ENCODE data around the gene MYO3A.

The MYO3A gene

GRCh38 chr10:26217396-26218086 lies 283.5 kb downstream of the MYO3A start:
- Mint-ChIP-seq H3K9me3 (no peaks in the 10 kb centered on the region), H3K4me3 (no peak overlapping the region), H3K36me3 (ENCODE audit: low read depth) (no peaks in the 10 kb centered on the region), H3K4me1 (ENCODE audit: low read depth) (peaks cover 23% of the 10 kb centered on the region), H3K27me3 (peaks cover 96% of the 10 kb centered on the region), H3K27ac (no peak overlapping the region)
- intact Hi-C loops (cut with micrococcal nuclease) = no loop called here

- H3K9me3 Mint-ChIP-seq = no peaks in the 10 kb centered on the region
- peaks cover 23% of the 10 kb centered on the region for H3K4me1 Mint-ChIP-seq (ENCODE audit: low read depth)
- no peaks in the 10 kb centered on the region for H3K36me3 Mint-ChIP-seq (ENCODE audit: low read depth)
- intact Hi-C loops (cut with micrococcal nuclease) = no loop called here
- H3K4me3 Mint-ChIP-seq = no peak overlapping the region
- H3K27me3 Mint-ChIP-seq = peaks cover 88% of the 10 kb centered on the region
- H3K27ac Mint-ChIP-seq = no peak overlapping the region
These were observed 285.6 kb downstream of the MYO3A start for GRCh38 chr10:26219676-26220075.

GRCh38 chr10:26220901-26221300 lies 286.9 kb downstream of the MYO3A start:
- Mint-ChIP-seq H3K36me3 (ENCODE audit: low read depth) (no peaks in the 10 kb centered on the region), H3K9me3 (no peaks in the 10 kb centered on the region), H3K4me3 (no peak overlapping the region), H3K27me3 (peaks cover 79% of the 10 kb centered on the region), H3K4me1 (ENCODE audit: low read depth) (peaks cover 18% of the 10 kb centered on the region), H3K27ac (no peak overlapping the region)
- intact Hi-C loops (cut with micrococcal nuclease) = no loop called here

- intact Hi-C loops (cut with micrococcal nuclease) = no loop called here
- no peak overlapping the region for H3K4me3 Mint-ChIP-seq
These were observed 287.5 kb downstream of the MYO3A start for GRCh38 chr10:26221541-26221940.

GRCh38 chr10:26222563-26222962 lies 288.5 kb downstream of the MYO3A start:
- Mint-ChIP-seq H3K4me3 (no peak overlapping the region), H3K9me3 (no peaks in the 10 kb centered on the region), H3K27me3 (peaks cover 67% of the 10 kb centered on the region), H3K27ac (no peak overlapping the region), H3K36me3 (ENCODE audit: low read depth) (no peaks in the 10 kb centered on the region), H3K4me1 (ENCODE audit: low read depth) (peaks cover 4% of the 10 kb centered on the region)
- intact Hi-C loops (cut with micrococcal nuclease) = no loop called here

More at GRCh38 chr10:26221541-26221940, 287.5 kb downstream of the MYO3A start:
- Mint-ChIP-seq H3K36me3 (ENCODE audit: low read depth) (no peaks in the 10 kb centered on the region), H3K9me3 (no peaks in the 10 kb centered on the region), H3K27me3 (peaks cover 74% of the 10 kb centered on the region), H3K4me1 (ENCODE audit: low read depth) (peaks cover 11% of the 10 kb centered on the region), H3K27ac (no peak overlapping the region)

- no peaks in the 10 kb centered on the region for H3K9me3 Mint-ChIP-seq
- peaks cover 49% of the 10 kb centered on the region for H3K27me3 Mint-ChIP-seq
- intact Hi-C loops (cut with micrococcal nuclease) = no loop called here
- no peak overlapping the region for H3K4me3 Mint-ChIP-seq
- H3K4me1 Mint-ChIP-seq (ENCODE audit: low read depth) = no peaks in the 10 kb centered on the region
- H3K36me3 Mint-ChIP-seq (ENCODE audit: low read depth) = no peaks in the 10 kb centered on the region
- H3K27ac Mint-ChIP-seq = no peak overlapping the region
These were observed 291.3 kb downstream of the MYO3A start for GRCh38 chr10:26225322-26225721.

GRCh38 chr10:26227786-26228185 lies 293.8 kb downstream of the MYO3A start:
- no peak overlapping the region for H3K27ac Mint-ChIP-seq
- intact Hi-C loops (cut with micrococcal nuclease) = no loop called here
- H3K9me3 Mint-ChIP-seq = no peaks in the 10 kb centered on the region
- no peaks in the 10 kb centered on the region for H3K36me3 Mint-ChIP-seq (ENCODE audit: low read depth)
- H3K4me1 Mint-ChIP-seq (ENCODE audit: low read depth) = no peaks in the 10 kb centered on the region
- H3K4me3 Mint-ChIP-seq = no peak overlapping the region
- H3K27me3 Mint-ChIP-seq = peaks cover 32% of the 10 kb centered on the region

- no peak overlapping the region for H3K27ac Mint-ChIP-seq
- no peaks in the 10 kb centered on the region for H3K36me3 Mint-ChIP-seq (ENCODE audit: low read depth)
- no peaks in the 10 kb centered on the region for H3K9me3 Mint-ChIP-seq
- H3K4me3 Mint-ChIP-seq = no peak overlapping the region
- H3K27me3 Mint-ChIP-seq = peaks cover 20% of the 10 kb centered on the region
- no peaks in the 10 kb centered on the region for H3K4me1 Mint-ChIP-seq (ENCODE audit: low read depth)
- intact Hi-C loops (cut with micrococcal nuclease) = no loop called here
These were observed 298.1 kb downstream of the MYO3A start for GRCh38 chr10:26232174-26232573.

GRCh38 chr10:26235761-26236160 lies 301.7 kb downstream of the MYO3A start:
- intact Hi-C loops (cut with micrococcal nuclease) = no loop called here
- no peak overlapping the region for H3K4me3 Mint-ChIP-seq
- no peaks in the 10 kb centered on the region for H3K4me1 Mint-ChIP-seq (ENCODE audit: low read depth)
- no peaks in the 10 kb centered on the region for H3K9me3 Mint-ChIP-seq
- H3K27me3 Mint-ChIP-seq = peaks cover 15% of the 10 kb centered on the region
- no peak overlapping the region for H3K27ac Mint-ChIP-seq
- H3K36me3 Mint-ChIP-seq (ENCODE audit: low read depth) = no peaks in the 10 kb centered on the region

- Mint-ChIP-seq H3K9me3 (no peaks in the 10 kb centered on the region), H3K4me1 (ENCODE audit: low read depth) (no peaks in the 10 kb centered on the region), H3K4me3 (no peak overlapping the region), H3K27ac (no peak overlapping the region), H3K27me3 (peaks cover 12% of the 10 kb centered on the region), H3K36me3 (ENCODE audit: low read depth) (no peaks in the 10 kb centered on the region)
- intact Hi-C loops (cut with micrococcal nuclease) = no loop called here
These were observed 304.3 kb downstream of the MYO3A start for GRCh38 chr10:26238378-26238777.

GRCh38 chr10:26242706-26243350 lies 308.8 kb downstream of the MYO3A start:
- H3K4me3 Mint-ChIP-seq = no peak overlapping the region
- no peak overlapping the region for H3K27ac Mint-ChIP-seq
- H3K36me3 Mint-ChIP-seq (ENCODE audit: low read depth) = no peaks in the 10 kb centered on the region
- intact Hi-C loops (cut with micrococcal nuclease) = no loop called here
- no peaks in the 10 kb centered on the region for H3K4me1 Mint-ChIP-seq (ENCODE audit: low read depth)
- no peaks in the 10 kb centered on the region for H3K9me3 Mint-ChIP-seq
- H3K27me3 Mint-ChIP-seq = peaks cover 13% of the 10 kb centered on the region

- H3K4me3 Mint-ChIP-seq = no peak overlapping the region
- H3K9me3 Mint-ChIP-seq = no peaks in the 10 kb centered on the region
- no peak overlapping the region for H3K27ac Mint-ChIP-seq
- H3K4me1 Mint-ChIP-seq (ENCODE audit: low read depth) = no peaks in the 10 kb centered on the region
- intact Hi-C loops (cut with micrococcal nuclease) = no loop called here
- H3K27me3 Mint-ChIP-seq = peaks cover 13% of the 10 kb centered on the region
- H3K36me3 Mint-ChIP-seq (ENCODE audit: low read depth) = no peaks in the 10 kb centered on the region
These were observed 309.3 kb downstream of the MYO3A start for GRCh38 chr10:26243351-26243720.

- H3K4me1 Mint-ChIP-seq (ENCODE audit: low read depth) = peaks cover 5% of the 10 kb centered on the region
- H3K27ac Mint-ChIP-seq = no peak overlapping the region
- intact Hi-C loops (cut with micrococcal nuclease) = no loop called here
- H3K9me3 Mint-ChIP-seq = no peaks in the 10 kb centered on the region
- no peak overlapping the region for H3K4me3 Mint-ChIP-seq
- H3K36me3 Mint-ChIP-seq (ENCODE audit: low read depth) = no peaks in the 10 kb centered on the region
- H3K27me3 Mint-ChIP-seq = peaks cover 8% of the 10 kb centered on the region
These were observed 315.7 kb downstream of the MYO3A start for GRCh38 chr10:26249681-26250080.

- Mint-ChIP-seq H3K4me3 (no peak overlapping the region), H3K27ac (no peak overlapping the region), H3K27me3 (peaks cover 14% of the 10 kb centered on the region), H3K9me3 (no peaks in the 10 kb centered on the region), H3K4me1 (ENCODE audit: low read depth) (peaks cover 5% of the 10 kb centered on the region), H3K36me3 (ENCODE audit: low read depth) (no peaks in the 10 kb centered on the region)
- intact Hi-C loops (cut with micrococcal nuclease) = no loop called here
These were observed 317.9 kb downstream of the MYO3A start for GRCh38 chr10:26251925-26252324.

GRCh38 chr10:26254616-26255015 lies 320.6 kb downstream of the MYO3A start:
- intact Hi-C loops (cut with micrococcal nuclease) = no loop called here
- Mint-ChIP-seq H3K27me3 (peaks cover 19% of the 10 kb centered on the region), H3K4me1 (ENCODE audit: low read depth) (peaks cover 5% of the 10 kb centered on the region), H3K27ac (no peak overlapping the region), H3K9me3 (no peaks in the 10 kb centered on the region), H3K4me3 (no peak overlapping the region), H3K36me3 (ENCODE audit: low read depth) (no peaks in the 10 kb centered on the region)
